ENCODE data around the gene RWDD2A.
A peak's percentile ranks its signal among the peaks of the same experiment; 100 is the strongest.

GRCh38 chr6:83192871-83193746 lies at the start of gene RWDD2A, which contains the start of gene PGM3:
- TF ChIP-seq POLR2AphosphoS5 (IDR thresholded peaks at IDR 0.05; ENCODE audit: low read depth, low read length) (peak; percentile 77), TAF1 (IDR thresholded peaks at IDR 0.05; ENCODE audit: borderline replicate concordance, low read depth, low read length) (no peak), POLR2A (IDR thresholded peaks at IDR 0.05; ENCODE audit: low read depth, low read length) (peak; percentile 89)

All from GM12892 (cell line).